GM21423 (cell line): Measurements from ENCODE around the gene FFAR2.
A peak's percentile ranks its signal among the peaks of the same experiment; 100 is the strongest.

Experiments used
- ATAC-seq: cut with Tn5 transposase; IDR thresholded peaks from one replicate; pipeline ENCODE4 v1.9.1; 2021; ENCODE audit warnings: mild to moderate bottlenecking, moderate library complexity; ENCODE audit not compliant: unreplicated experiment

FFAR2 gene

GRCh38 chr19:35484252-35485036 is 36.4 kb downstream of the FFAR2 start:
- ATAC-seq: peak; percentile 72

- no peak for ATAC-seq
Measured at GRCh38 chr19:35486268-35486708, 38.2 kb downstream of the FFAR2 start.

- no peak for ATAC-seq
Measured at GRCh38 chr19:35487656-35488182, 39.7 kb downstream of the FFAR2 start.

- ATAC-seq: no peak
Measured at GRCh38 chr19:35488677-35489076, 40.6 kb downstream of the FFAR2 start.

GRCh38 chr19:35490364-35490763 is 42.3 kb downstream of the FFAR2 start, which contains the start of gene KRTDAP:
Gene KRTDAP (minus strand): TSS chr19:35490464. CDS start chr19:35490442, 22 bp downstream.
- no peak for ATAC-seq

- ATAC-seq: no peak
Measured at GRCh38 chr19:35491836-35492360, 43.8 kb downstream of the FFAR2 start.

- ATAC-seq: no peak
Measured at GRCh38 chr19:35493971-35494370, 45.9 kb downstream of the FFAR2 start.

GRCh38 chr19:35495107-35496064 is 47.3 kb downstream of the FFAR2 start:
- ATAC-seq: no peak

- ATAC-seq: no peak
Measured at GRCh38 chr19:35497406-35497805, 49.3 kb downstream of the FFAR2 start.

- ATAC-seq: no peak
Measured at GRCh38 chr19:35498220-35498619, 50.2 kb downstream of the FFAR2 start.

- ATAC-seq: no peak
Measured at GRCh38 chr19:35498984-35499527, 51.0 kb downstream of the FFAR2 start.

- no peak for ATAC-seq
Measured at GRCh38 chr19:35500611-35501010, 52.6 kb downstream of the FFAR2 start.
